Erythroblast (primary cell): ENCODE measurements around the gene UNC93A.
"Not testable (repeated sequence)": the region's sequence is repeated elsewhere in the genome, so short reads cannot be mapped to it uniquely, and the experiment has no call there.

ENCODE experiments used
- DNase-seq, 2 experiments: peaks; one replicate each; lab custom pipeline; 2025; lab: John Stamatoyannopoulos, UW
- GATA1 ChIP-seq: IDR thresholded peaks from 2 replicates; pipeline ENCODE4 v1.6.1; 2011; ENCODE audit warnings: low read depth, mild to moderate bottlenecking, control low read depth, low read length, moderate library complexity
- POLR2A ChIP-seq: IDR thresholded peaks from 2 replicates; pipeline ENCODE4 v1.6.1; 2011; ENCODE audit warnings: mild to moderate bottlenecking, low read length

The UNC93A gene

GRCh38 chr6:167308207-167308606 lies 17.1 kb downstream of the UNC93A start:
- TF ChIP-seq GATA1 (no peak), POLR2A (no peak)
- DNase-seq: no peak

- DNase-seq: not testable (repeated sequence)
These were observed 18.5 kb downstream of the UNC93A start for GRCh38 chr6:167309355-167310192.

- DNase-seq: no peak
- TF ChIP-seq GATA1 (no peak), POLR2A (no peak)
These were observed 20.2 kb downstream of the UNC93A start for GRCh38 chr6:167311286-167311685.

DNA sequence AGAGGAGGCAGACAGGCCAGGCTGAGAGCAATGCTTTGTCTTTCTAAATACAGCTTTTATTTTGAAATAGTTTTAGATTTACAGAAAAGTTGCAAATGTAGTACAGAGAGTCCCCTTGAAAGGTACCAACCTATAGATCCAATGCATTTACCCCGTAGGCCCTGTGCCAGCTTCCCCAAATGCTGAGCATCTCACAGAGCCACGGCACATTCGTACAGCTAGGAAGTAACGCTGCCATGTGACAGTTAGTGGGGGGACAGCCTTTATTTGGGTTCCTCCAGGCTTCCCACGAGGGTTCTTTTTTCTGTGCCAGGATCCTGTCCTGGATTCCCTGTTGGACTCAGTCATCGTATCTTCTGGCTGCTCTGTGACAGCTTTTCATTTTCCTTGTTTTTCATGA lies 20.6 kb downstream of the UNC93A start:
- DNase-seq: not testable (repeated sequence)

DNA sequence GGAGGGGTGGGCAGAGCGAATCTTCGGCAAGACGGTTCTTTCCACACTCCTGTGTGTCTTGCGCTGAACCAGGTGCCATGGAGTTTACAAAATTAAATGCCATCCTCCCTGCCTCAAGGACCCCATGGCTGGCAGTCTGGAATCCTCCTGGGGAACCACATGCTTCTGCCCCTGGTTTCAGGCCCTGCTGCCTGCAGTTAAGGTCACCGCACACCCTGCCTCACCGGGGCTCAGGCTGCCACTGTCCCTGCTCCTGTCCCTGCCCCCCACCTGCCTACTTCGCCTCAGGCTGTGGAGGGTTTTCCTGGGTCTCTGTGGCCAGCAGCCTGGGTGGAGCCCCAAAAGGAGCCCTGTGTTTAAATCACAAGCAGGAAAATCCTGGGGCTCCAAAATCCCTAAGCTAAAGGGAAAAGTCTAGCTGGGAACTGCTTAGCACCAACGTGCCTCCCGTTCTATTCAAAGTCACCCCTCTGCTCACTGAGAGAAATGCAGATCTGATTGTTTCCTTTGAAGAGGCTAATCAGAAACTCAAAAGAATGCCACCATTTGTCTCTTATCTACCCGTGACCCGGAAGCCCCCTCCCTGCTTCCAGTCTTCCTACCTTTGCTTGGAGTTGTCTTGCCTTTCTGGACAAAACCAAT lies 23.2 kb downstream of the UNC93A start:
- TF ChIP-seq GATA1 (no peak), POLR2A (no peak)
- DNase-seq: no peak

- no peak for TF ChIP-seq GATA1
- no peak for TF ChIP-seq POLR2A
- DNase-seq: no peak
These were observed 26.1 kb downstream of the UNC93A start for GRCh38 chr6:167317172-167317571.

DNA sequence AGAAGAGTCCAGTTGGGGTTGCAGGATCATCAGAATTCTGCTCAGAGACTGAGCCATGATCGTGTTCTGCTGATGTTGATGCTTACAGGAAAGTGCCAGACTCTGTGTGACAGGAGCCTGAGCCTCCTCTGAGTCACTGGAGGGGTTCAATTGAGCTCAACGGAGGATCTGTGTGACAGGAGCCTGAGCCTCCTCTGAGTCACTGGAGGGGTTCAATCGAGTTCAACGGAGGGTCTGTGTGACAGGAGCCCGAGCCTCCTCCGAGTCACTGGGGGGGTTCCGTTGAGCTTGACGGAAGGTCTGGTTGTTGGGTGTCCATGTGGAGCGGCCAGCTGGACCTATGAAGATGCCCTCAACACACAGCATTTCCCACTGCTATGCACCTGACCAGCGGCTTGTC lies 27.2 kb downstream of the UNC93A start:
- not testable (repeated sequence) for DNase-seq

GRCh38 chr6:167318856-167319255 lies 27.7 kb downstream of the UNC93A start:
- not testable (repeated sequence) for DNase-seq

DNA sequence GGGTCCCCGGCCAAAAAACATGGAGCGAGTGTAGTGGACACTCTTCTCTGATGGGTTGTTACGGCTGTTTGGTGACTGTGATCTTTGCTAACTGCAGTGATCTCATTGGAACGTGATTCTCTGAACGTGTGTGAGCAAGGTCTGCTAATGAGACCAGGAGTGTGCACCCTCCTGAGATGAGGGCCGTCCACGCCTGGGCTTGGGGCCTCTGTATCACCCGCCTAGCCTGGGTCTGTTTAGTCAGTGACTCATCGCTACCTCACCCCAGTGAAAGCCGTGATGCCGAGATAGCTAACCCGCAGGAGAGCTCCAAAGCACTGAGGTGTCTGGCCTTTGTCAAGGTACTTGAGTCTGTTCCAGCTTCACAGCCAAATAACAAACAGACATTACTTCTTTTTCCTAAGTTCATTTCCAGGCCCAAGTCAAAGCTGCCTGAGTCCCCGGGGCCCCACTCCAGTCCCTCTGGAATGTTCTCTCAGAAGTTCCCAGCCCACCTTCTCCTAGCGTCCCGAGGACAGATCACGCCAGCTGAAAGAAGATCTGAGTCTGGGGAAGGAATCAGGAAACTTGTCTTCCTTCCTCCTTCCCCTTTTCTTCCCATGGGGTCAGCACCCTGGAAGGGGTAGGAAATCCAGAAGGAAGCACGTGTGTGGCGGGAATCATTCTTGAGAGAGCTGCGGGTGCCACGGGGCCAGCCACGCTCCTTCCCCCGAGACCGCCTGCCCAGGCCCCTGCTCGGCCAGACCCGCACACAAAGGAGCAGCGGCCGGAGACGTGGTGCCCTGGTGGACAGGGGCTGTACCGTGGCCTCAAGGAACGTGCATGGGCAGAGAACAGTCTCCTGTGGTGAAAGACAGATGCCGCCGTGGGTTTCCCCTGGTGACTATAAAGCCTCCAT lies 29.0 kb downstream of the UNC93A start:
- DNase-seq: not testable (repeated sequence)

- not testable (repeated sequence) for DNase-seq
These were observed 29.6 kb downstream of the UNC93A start for GRCh38 chr6:167320754-167321056.

- DNase-seq: not testable (repeated sequence)
These were observed 30.1 kb downstream of the UNC93A start for GRCh38 chr6:167321185-167321584.

- no peak for DNase-seq
- TF ChIP-seq POLR2A: no peak
- no peak for TF ChIP-seq GATA1
These were observed 32.0 kb downstream of the UNC93A start for GRCh38 chr6:167323111-167323510.

DNA sequence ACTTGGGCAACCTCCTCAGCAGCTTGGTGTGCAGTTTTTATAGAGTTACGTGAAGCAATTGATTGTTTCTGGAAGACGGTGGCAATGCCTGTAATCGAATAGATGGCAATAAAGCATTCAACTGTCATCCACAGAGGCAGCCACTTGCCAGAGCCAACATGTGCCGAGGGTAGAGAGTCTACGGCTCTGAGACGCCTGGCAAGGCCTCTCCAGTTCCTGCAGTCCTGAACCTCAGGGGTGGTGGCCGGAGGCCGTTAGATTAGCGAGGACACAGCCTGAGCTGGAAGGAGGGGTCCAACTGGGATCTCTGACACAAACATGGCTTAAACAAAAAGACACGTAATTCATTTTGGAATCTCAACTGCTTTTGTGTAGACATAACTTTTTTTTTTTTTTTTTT lies 33.0 kb downstream of the UNC93A start:
- TF ChIP-seq POLR2A: no peak
- no peak for TF ChIP-seq GATA1
- no peak for DNase-seq

- TF ChIP-seq POLR2A (no peak), GATA1 (no peak)
- no peak for DNase-seq
These were observed 34.7 kb downstream of the UNC93A start for GRCh38 chr6:167325766-167326165.

DNA sequence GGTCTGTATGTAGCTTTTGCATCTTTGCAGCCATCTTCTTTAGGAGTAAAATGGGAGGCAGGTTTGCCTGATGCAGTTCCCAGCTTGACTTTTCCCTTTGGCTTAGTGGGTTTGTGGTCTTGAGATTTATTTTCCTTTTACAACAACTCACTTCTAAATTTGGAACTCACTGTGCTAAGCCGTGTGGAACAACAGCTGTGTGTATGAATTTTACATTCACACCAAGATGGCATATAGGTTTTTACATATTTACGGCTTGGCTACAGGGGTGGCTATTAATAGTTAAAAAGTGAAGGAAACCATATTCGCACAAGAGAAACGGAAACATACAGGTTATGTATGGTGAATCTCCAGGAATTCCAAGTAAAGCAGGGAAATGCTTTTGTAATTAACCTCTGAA lies 36.3 kb downstream of the UNC93A start:
- DNase-seq: no peak

More for the DNA sequence above, 36.3 kb downstream of the UNC93A start:
- TF ChIP-seq GATA1 (no peak), POLR2A (no peak)
